ENCODE results near the gene LARGE1.

LARGE1 gene

DNA sequence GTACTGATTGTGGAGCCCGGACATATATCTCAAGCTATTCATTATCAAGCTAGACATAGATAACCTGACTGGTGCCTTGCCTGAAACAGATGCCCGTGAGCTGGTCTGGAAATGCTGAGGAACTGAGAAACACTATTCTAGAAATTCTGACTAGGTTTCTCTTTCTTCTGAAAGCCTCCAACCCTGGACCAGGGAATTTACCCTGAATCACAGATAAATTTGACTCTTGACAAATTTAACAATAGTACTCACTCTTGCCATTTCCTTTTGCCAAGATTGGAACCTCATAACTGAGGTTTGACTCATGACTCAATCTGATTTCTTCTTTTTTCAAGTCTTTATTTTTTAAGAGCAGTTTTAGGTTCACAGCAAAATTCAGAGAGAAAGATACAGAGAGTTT lies 672.5 kb downstream of the LARGE1 start:
- H3K4me3 Mint-ChIP-seq = no peak overlapping the region

DNA sequence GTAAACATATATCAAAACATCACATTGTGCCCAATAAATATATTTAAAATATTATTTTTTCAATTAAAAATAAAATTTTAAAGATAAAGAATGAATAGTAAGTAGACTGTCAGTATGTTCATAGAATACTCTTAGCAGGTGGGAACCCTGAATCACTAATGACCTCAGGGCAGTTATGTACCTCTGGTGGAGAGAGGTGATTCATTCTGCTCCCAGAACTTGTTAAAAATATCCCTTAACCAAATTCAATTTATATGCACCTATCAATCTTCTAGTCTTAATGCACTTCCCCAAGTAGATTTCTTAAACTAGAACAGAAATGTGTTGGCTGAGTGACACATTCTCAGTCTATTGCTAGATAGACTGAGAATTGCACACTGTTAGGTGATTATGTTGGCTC lies 678.2 kb downstream of the LARGE1 start:
- H3K4me3 Mint-ChIP-seq = no peak overlapping the region
- no peaks in the 10 kb centered on the region for H3K27me3 Mint-ChIP-seq
- H3K9me3 Mint-ChIP-seq = no peaks in the 10 kb centered on the region
- H3K36me3 Mint-ChIP-seq (ENCODE audit: low read depth) = no peaks in the 10 kb centered on the region
- no peaks in the 10 kb centered on the region for H3K4me1 Mint-ChIP-seq (ENCODE audit: low read depth)
- H3K27ac Mint-ChIP-seq = no peak overlapping the region
- intact Hi-C loops (cut with micrococcal nuclease) = no loop called here

More for the DNA sequence above, 672.5 kb downstream of the LARGE1 start:
- Mint-ChIP-seq H3K9me3 (no peaks in the 10 kb centered on the region), H3K4me1 (ENCODE audit: low read depth) (no peaks in the 10 kb centered on the region), H3K27ac (no peak overlapping the region), H3K27me3 (no peaks in the 10 kb centered on the region), H3K36me3 (ENCODE audit: low read depth) (no peaks in the 10 kb centered on the region)
- intact Hi-C loops (cut with micrococcal nuclease) = no loop called here

DNA sequence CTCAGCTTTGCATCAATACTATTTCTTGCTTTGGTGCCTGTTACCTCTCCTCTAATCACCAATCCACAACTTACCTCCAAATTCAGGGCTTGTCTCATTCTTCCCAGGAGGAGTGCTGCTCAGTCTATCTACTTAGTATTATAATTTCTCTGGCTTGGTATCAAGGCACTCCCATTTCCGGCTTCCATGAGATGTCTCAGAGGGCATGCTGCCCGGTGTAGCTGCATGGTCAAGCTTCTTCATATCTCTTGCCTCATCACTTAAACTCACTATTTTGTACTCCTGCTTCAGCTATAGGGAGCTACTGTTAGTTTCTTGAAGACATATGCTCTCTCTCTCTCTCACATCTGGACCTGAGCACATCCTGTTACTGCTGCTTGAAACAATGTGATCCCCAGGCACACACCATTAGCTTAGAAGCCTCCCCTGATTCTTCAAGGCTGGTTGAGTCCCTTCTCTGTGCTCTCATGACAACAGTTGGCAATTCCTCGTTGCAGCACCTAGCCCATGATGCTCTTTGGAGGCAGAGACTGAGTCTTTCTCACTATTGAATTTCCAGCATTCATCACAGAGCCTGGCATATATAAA lies 679.3 kb downstream of the LARGE1 start:
- Mint-ChIP-seq H3K27ac (no peak overlapping the region), H3K27me3 (no peaks in the 10 kb centered on the region), H3K4me1 (ENCODE audit: low read depth) (no peaks in the 10 kb centered on the region), H3K9me3 (peaks cover 2% of the 10 kb centered on the region), H3K36me3 (ENCODE audit: low read depth) (no peaks in the 10 kb centered on the region), H3K4me3 (no peak overlapping the region)
- intact Hi-C loops (cut with micrococcal nuclease) = no loop called here

DNA sequence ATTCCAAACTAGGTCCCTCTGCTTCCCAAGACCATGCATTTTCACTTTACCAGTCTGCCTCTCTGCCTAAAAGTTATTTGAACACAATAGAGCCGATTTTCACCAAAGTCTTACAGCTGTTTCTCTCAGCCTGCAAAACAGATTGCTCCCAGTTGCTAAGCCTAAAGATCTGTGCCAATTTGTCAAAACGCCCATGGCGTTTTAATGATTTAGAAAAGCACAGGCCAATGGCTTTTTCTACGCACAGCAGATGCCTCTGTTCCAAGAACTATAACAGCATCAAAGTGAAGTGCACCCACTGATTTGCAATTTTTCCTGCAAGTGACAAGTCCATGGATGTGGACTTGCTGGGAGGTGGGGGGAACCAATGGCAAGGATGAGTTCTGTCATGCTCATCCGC lies 688.2 kb downstream of the LARGE1 start:
- no peaks in the 10 kb centered on the region for H3K27me3 Mint-ChIP-seq
- H3K36me3 Mint-ChIP-seq (ENCODE audit: low read depth) = no peaks in the 10 kb centered on the region
- H3K4me1 Mint-ChIP-seq (ENCODE audit: low read depth) = no peaks in the 10 kb centered on the region
- H3K4me3 Mint-ChIP-seq = no peak overlapping the region
- no peak overlapping the region for H3K27ac Mint-ChIP-seq
- intact Hi-C loops (cut with micrococcal nuclease) = no loop called here
- peaks cover 56% of the 10 kb centered on the region for H3K9me3 Mint-ChIP-seq

DNA sequence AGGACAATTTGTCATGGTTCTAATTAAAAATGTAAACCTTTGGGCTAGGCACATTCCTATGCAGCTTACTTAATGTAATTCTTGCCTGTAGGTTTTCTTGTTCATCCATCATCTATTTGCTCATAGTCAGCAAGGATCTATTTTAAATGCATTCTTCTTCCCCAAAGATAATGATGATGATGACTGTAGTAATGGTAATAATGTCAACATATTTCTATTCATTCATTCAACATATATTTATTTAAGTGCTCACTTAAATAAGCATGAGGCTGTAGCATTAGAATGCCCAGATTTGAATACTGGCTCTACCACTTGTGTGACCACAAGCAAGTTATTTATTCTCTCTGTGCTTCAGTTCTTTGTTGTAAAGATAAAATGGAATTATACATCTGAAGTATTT lies 692.5 kb downstream of the LARGE1 start:
- Mint-ChIP-seq H3K4me1 (ENCODE audit: low read depth) (no peaks in the 10 kb centered on the region), H3K36me3 (ENCODE audit: low read depth) (no peaks in the 10 kb centered on the region), H3K27ac (no peak overlapping the region), H3K27me3 (no peaks in the 10 kb centered on the region), H3K4me3 (no peak overlapping the region), H3K9me3 (peaks cover 45% of the 10 kb centered on the region)
- intact Hi-C loops (cut with micrococcal nuclease) = no loop called here

DNA sequence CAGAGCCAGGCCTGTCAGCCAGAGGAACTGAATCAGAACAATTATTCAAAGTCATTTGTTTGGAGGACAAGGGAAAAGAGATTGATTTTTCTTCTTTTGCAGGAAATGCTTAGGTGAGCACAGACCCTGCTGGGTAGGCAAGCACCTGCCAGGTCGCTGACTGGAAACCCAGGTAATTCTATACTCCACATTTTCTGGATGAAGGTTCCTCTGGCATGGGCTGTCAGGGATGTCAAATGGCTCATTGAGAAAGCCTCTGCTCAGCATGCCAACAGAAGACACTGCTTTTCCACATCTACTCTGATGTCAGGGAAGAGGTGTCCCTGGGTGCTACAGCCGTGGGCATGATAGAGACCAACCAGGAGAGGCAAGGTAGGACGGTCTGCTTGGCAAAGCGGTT lies 695.4 kb downstream of the LARGE1 start:
- H3K9me3 Mint-ChIP-seq = peaks cover 26% of the 10 kb centered on the region
- H3K36me3 Mint-ChIP-seq (ENCODE audit: low read depth) = no peaks in the 10 kb centered on the region
- peaks cover 1% of the 10 kb centered on the region for H3K27me3 Mint-ChIP-seq
- H3K27ac Mint-ChIP-seq = no peak overlapping the region
- intact Hi-C loops (cut with micrococcal nuclease) = no loop called here
- no peaks in the 10 kb centered on the region for H3K4me1 Mint-ChIP-seq (ENCODE audit: low read depth)
- H3K4me3 Mint-ChIP-seq = no peak overlapping the region

All from dendritic cell treated with granulocyte-macrophage colony-stimulating factor and Interleukin-4, amounts not matched to agents 40 ng/mL and 50 ng/mL, for 4 days (primary cell).